Skeletal muscle tissue (tissue), 4 donors: ENCODE data around the gene C12orf54. TPM values are rescaled to one million over a fixed set of nuclear protein-coding genes. Genes with fewer than 3 reads are reported as not detected.
"Not testable (repeated sequence)": the region's sequence is repeated elsewhere in the genome, so short reads cannot be mapped to it uniquely, and the experiment has no call there.

Experiments used
- H3K27ac ChIP-seq: one replicate; pipeline ENCODE4 v1.7.0; 2013; ENCODE audit warnings: mild to moderate bottlenecking, low read depth, low read length, inconsistent platforms
- H3K27me3 ChIP-seq, 3 donors: one replicate each; pipeline ENCODE4 v1.7.0; 2013; ENCODE audit warnings: low read length in 3 of 3; ENCODE audit not compliant: control insufficient read depth in 3 of 3, insufficient read depth in 3 of 3
- H3K36me3 ChIP-seq, 3 donors: one replicate each; pipeline ENCODE4 v1.7.0; 2013; ENCODE audit warnings: low read length in 3 of 3; ENCODE audit not compliant: control insufficient read depth in 3 of 3, insufficient read depth in 3 of 3
- H3K4me1 ChIP-seq, 3 donors: one replicate each; pipeline ENCODE4 v1.7.0; 2013; ENCODE audit warnings: low read length in 3 of 3, mild to moderate bottlenecking in 3 of 3; ENCODE audit not compliant: control insufficient read depth in 3 of 3, insufficient read depth in 3 of 3
- H3K4me3 ChIP-seq, 3 donors: one replicate each; pipeline ENCODE4 v1.7.0; 2013; ENCODE audit warnings: low read length in 3 of 3
- H3K9ac ChIP-seq, 3 donors: one replicate each; pipeline ENCODE4 v1.7.0; 2013; ENCODE audit warnings: low read length in 3 of 3, mild to moderate bottlenecking in 3 of 3, moderate library complexity in 2 of 3, low read depth in 1 of 3
- H3K9me3 ChIP-seq, 3 donors: one replicate each; pipeline ENCODE4 v1.7.0; 2013; ENCODE audit warnings: low read length in 3 of 3; ENCODE audit not compliant: control insufficient read depth in 3 of 3
- total RNA-seq: library from RNA; depleted of rRNA; stranded (reverse); fragments of >200 nt; gene quantifications from one replicate; pipeline ENCODE4 v1.2.3, GENCODE V29; 2014
- donor health status: Osteomylitis.

C12orf54 gene
- not detected for total RNA-seq

DNA sequence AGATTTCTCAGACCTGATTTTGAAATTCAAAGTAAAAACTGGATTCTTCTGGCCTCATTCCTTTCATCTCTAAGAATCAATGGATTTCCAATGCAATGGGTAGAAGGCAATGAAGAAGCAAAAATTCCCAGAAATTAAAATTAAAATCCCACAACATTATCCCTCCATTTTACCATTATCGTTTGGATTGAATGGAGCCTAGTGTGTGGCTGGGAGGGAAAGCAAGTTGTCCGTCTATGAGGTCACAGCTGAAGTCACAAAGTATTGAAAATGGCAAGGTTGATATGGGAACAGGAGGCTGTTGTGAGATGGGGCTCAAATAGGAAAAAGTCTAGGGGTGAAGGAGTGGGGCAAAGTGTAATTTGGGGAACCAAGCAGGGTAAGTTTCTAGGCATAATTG, at the start of gene C12orf54:
Gene C12orf54, plus strand, starts transcription at position 301 of the 400 bp plus-strand sequence. CDS start 799 bp downstream, outside the sequence.
- Histone ChIP-seq H3K4me3 (no peak within 1 kb of the TSS), H3K36me3 (no peaks in the 10 kb centered on the region), H3K27ac (no peak within 1 kb of the TSS), H3K4me1 (no peaks in the 10 kb centered on the region), H3K27me3 (peaks cover 0 to 3% (median 0%) of the 10 kb centered on the region in 3 donors), H3K9me3 (no peaks in the 10 kb centered on the region), H3K9ac (no peak within 1 kb of the TSS)

DNA sequence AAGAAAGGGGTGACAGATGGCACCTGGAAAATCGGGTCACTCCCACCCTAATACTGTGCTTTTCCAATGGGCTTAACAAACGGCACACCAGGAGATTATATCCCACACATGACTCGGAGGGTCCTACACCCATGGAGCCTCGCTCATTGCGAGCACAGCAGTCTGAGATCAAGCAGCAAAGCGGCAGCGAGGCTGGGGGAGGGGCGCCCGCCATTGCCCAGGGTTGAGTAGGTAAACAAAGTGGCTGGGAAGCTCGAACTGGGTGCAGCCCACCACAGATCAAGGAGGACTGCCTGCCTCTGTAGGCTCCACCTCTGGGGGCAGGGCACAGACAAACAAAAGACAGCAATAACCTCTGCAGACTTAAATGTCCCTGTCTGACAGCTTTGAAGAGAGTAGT, 48.3 kb upstream of the C12orf54 start:
- not testable (repeated sequence) for H3K27me3 ChIP-seq, H3K36me3 ChIP-seq, H3K27ac ChIP-seq, H3K4me3 ChIP-seq, H3K9me3 ChIP-seq, H3K4me1 ChIP-seq, H3K9ac ChIP-seq

DNA sequence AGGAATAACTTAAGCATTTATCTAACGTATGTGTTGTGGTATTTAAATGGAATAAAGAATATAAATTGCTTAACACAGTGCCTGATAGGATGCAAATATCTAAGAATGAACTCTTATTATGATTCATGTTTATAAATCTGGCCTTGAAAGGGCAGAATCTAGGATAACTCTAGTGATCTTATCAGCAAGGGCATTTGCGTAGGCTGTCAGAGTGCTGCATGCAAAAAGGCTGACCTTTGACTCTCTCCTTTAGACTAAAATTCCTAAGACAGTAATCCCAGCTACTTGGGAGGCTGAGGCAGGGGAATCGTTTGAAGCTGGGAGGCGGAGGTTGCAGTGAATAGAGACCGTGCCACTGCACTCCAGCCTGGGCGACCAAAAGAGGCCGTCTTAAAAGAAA, 41.2 kb upstream of the C12orf54 start:
- Histone ChIP-seq H3K36me3 (no peaks in the 10 kb centered on the region), H3K9ac (no peak overlapping the region), H3K27ac (no peak overlapping the region), H3K4me3 (no peak overlapping the region), H3K4me1 (no peaks in the 10 kb centered on the region), H3K27me3 (no peaks in the 10 kb centered on the region), H3K9me3 (no peaks in the 10 kb centered on the region)

DNA sequence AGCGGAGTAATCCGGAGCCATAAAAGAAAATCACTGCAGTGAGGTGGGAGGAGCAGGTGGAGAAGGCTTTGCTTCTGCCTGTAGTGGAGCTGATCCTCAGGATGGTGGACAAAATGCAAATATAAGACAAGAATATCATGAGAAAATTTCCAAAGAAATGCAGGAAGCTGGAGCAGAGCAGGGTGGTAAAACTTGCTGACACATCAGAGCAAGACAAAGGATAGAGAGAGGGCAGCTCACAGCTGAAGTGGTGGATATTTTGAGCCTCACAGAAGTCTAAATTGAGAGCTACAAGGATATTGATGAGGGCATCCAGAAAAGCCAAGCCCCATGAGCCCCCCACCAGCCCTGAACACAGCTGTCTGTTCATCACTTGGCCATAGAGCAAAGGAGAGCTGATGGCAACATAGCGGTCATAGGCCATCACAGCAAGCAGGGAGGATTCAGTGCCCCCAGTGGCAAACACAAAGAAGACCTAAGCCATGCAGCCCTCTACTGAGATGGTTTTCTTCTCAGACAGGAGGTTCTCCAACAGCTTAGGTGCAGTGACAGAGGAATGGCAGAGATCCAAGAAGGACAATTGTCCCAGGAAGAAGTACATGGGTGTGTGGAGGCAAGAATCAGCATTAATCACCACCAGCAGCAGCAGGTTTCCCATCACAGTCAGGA, 40.0 kb upstream of the C12orf54 start:
- H3K4me3 ChIP-seq = no peak overlapping the region
- no peaks in the 10 kb centered on the region for H3K27me3 ChIP-seq
- H3K9me3 ChIP-seq = no peaks in the 10 kb centered on the region
- no peak overlapping the region for H3K27ac ChIP-seq
- H3K9ac ChIP-seq = no peak overlapping the region
- H3K36me3 ChIP-seq = no peaks in the 10 kb centered on the region
- peaks cover 0 to 3% (median 0%) of the 10 kb centered on the region in 3 donors for H3K4me1 ChIP-seq

DNA sequence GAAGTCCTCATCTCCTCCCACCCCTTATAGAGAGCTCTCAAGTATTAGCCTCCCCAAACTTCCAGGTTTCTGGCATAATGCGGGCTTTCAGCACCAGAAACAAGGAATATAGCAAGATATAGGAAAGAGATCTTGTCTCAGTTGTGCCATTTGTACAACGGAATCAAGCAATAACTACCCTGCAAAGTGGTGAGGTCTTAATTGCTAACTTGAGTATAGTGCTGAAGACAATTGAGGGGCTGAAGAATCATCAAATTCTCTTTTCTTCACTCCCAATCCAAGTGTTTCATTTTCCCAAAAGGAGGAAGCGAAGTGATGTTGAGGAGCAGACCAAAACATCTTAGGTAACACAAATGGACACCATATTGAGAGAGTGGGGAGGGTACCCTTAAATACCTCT, 36.8 kb upstream of the C12orf54 start:
- Histone ChIP-seq H3K36me3 (no peaks in the 10 kb centered on the region), H3K27me3 (no peaks in the 10 kb centered on the region), H3K27ac (no peak overlapping the region), H3K4me3 (no peak overlapping the region), H3K9me3 (no peaks in the 10 kb centered on the region), H3K4me1 (peaks cover 0 to 3% (median 0%) of the 10 kb centered on the region in 3 donors), H3K9ac (no peak overlapping the region)

DNA sequence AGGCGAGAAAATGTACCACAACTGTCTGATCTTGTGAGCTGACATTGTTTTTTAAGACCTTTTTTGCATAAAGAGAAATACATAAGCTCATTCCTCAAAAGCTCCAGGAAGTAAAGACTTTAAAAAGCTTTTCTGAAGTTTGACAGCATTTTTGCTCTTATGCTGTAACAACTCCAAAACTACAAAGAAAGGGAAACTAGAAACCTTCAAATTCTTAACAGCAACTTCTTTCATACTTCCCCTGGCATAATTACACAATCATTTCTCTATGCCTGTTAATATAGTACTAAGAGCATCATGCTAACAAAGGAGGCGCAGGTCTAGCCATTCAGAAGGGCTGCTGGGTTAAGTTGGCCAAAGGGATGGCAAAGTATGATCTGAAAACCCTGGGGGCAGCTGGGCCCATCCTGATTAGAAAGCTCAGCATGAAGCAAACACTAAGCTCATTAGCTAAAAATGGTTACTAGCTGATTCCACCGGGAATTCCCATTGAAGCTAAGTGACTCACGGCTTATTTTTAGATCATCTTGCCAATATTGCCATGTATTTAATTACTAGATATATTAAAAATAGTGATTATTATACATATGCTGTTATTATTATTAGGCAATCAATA, 36.0 kb upstream of the C12orf54 start:
- Histone ChIP-seq H3K9ac (no peak overlapping the region), H3K27me3 (no peaks in the 10 kb centered on the region), H3K36me3 (no peaks in the 10 kb centered on the region), H3K27ac (no peak overlapping the region), H3K9me3 (no peaks in the 10 kb centered on the region), H3K4me3 (no peak overlapping the region), H3K4me1 (peaks cover 0 to 3% (median 0%) of the 10 kb centered on the region in 3 donors)

DNA sequence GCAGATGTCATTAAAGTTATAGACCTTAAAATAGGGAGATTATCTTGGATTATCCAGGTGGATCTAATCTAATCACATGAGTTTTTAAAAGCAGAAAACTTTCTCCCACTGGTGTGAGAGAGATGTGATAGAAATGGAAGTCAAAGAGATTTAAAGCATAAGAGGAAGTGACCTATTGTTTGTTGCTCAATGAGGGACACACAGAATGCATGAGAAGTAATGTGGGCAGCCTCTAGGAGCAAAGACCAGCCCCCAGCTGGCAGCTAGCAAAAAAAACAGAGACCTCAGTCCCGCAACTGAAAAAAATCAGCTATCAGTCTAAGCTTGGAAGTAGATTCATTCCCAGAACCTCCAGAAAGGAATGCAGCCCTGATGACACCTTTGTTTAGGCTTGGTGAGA, 34.5 kb upstream of the C12orf54 start:
- H3K27me3 ChIP-seq = no peaks in the 10 kb centered on the region
- no peak overlapping the region for H3K4me3 ChIP-seq
- H3K36me3 ChIP-seq = no peaks in the 10 kb centered on the region

DNA sequence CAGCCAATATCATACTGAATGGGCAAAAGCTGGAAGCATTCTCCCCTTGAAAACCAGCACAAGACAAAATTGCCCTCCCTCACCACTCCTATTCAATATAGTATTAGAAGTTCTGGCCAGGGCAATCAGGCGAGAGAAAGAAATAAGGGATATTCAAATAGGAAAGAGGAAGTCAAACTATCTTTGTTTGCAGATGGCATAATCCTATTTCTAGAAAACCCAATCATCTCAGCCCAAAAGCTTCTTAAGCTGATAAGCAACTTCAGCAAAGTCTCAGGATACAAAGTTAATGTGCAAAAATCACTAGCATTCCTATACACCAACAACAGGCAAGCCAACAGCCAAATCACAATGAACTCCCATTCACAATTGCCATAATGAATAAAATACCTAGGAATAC, 30.9 kb upstream of the C12orf54 start:
- Histone ChIP-seq H3K4me3 (no peak overlapping the region), H3K27ac (no peak overlapping the region), H3K4me1 (peaks cover 0 to under 1% (median 0%) of the 10 kb centered on the region in 3 donors), H3K9me3 (no peaks in the 10 kb centered on the region), H3K9ac (no peak overlapping the region), H3K27me3 (no peaks in the 10 kb centered on the region), H3K36me3 (no peaks in the 10 kb centered on the region)

More for the DNA sequence above, 34.5 kb upstream of the C12orf54 start:
- Histone ChIP-seq H3K9me3 (no peaks in the 10 kb centered on the region), H3K27ac (no peak overlapping the region), H3K9ac (no peak overlapping the region), H3K4me1 (peaks cover 0 to 3% (median 0%) of the 10 kb centered on the region in 3 donors)

DNA sequence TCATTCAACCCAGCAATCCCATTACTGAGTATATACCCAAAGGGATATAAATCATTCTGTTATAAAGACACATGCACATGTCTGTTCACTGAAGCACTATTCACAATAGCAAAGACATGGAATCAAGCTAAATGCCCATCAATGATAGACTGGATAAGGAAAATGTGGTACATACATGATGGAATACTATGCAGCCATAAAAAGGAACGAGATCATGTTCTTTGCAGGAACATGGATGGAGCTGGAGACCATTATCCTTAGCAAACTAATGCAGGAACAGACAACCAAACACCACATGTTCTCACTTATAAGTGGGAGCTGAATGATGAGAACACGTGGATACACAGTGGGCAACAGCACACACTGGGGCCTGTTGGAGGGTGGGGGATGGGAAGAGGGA, 29.3 kb upstream of the C12orf54 start:
- not testable (repeated sequence) for H3K27me3 ChIP-seq, H3K27ac ChIP-seq, H3K9ac ChIP-seq, H3K4me1 ChIP-seq, H3K4me3 ChIP-seq, H3K36me3 ChIP-seq, H3K9me3 ChIP-seq

DNA sequence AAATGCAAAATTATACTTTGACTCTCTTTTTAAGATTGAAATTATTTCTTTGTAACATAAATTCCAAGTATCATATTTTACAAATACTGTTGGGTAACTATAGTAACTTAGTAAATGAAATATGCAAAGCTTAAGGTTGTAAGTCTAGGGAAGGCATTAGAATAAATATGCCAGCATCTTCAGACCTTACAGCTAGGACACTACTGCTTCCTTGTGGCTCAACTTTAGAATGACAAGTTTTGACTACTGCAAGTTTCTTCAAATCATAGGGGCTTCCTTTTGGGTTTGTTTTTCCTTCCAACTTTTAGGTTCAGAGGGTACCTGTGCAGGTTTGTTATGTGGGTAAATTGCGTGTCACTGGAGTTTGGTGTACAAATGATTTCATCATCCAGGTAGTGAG, 27.6 kb upstream of the C12orf54 start:
- no peaks in the 10 kb centered on the region for H3K9me3 ChIP-seq
- no peak overlapping the region for H3K27ac ChIP-seq
- H3K4me3 ChIP-seq = no peak overlapping the region
- H3K4me1 ChIP-seq = no peaks in the 10 kb centered on the region
- H3K9ac ChIP-seq = no peak overlapping the region
- no peaks in the 10 kb centered on the region for H3K36me3 ChIP-seq
- no peaks in the 10 kb centered on the region for H3K27me3 ChIP-seq
